Thyroid gland (tissue), 4 donors: ENCODE data around the gene FGF2.

ENCODE experiments used
- POLR2A ChIP-seq, 2 donors: fragments of 450-650 bp; IDR thresholded peaks; one replicate each; pipeline ENCODE4 v1.6.1; 2017; ENCODE audit warnings: antibody characterized with exemption in 2 of 2, mild to moderate bottlenecking in 2 of 2, moderate library complexity in 1 of 2
- TF ChIP-seq, protein P1 (sequence below), 6 experiments: fragments of 200-600 bp in 3 of 6; fragments of 450-650 bp in 3 of 6; sonication (generic) in 3 of 6; IDR thresholded peaks; one replicate each; pipeline ENCODE4 v1.5.1; 2016 to 2019; ENCODE audit warnings: antibody characterized with exemption in 6 of 6, mild to moderate bottlenecking in 2 of 6, inconsistent platforms in 1 of 6, moderate library complexity in 1 of 6

GRCh38 chr4:122900314-122900713 lies 73.7 kb downstream of the FGF2 start:
- TF ChIP-seq, protein P1, sequence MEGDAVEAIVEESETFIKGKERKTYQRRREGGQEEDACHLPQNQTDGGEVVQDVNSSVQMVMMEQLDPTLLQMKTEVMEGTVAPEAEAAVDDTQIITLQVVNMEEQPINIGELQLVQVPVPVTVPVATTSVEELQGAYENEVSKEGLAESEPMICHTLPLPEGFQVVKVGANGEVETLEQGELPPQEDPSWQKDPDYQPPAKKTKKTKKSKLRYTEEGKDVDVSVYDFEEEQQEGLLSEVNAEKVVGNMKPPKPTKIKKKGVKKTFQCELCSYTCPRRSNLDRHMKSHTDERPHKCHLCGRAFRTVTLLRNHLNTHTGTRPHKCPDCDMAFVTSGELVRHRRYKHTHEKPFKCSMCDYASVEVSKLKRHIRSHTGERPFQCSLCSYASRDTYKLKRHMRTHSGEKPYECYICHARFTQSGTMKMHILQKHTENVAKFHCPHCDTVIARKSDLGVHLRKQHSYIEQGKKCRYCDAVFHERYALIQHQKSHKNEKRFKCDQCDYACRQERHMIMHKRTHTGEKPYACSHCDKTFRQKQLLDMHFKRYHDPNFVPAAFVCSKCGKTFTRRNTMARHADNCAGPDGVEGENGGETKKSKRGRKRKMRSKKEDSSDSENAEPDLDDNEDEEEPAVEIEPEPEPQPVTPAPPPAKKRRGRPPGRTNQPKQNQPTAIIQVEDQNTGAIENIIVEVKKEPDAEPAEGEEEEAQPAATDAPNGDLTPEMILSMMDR (IDR thresholded peaks at IDR 0.05): no peak
- no peak for TF ChIP-seq POLR2A (IDR thresholded peaks at IDR 0.05)
